ENCODE data around the gene ABHD17A. TPM values are rescaled to one million over a fixed set of nuclear protein-coding genes. Genes with fewer than 3 reads are reported as not detected.
"Not testable (repeated sequence)": the region's sequence is repeated elsewhere in the genome, so short reads cannot be mapped to it uniquely, and the experiment has no call there.

ABHD17A gene
- total and polyA plus RNA-seq, 10 donors = 73.4 to 107 (median 83.6) TPM

GRCh38 chr19:1875646-1876495 is 9.4 kb downstream of the ABHD17A start:
- no peaks in the 10 kb centered on the region for H3K27me3 ChIP-seq (replicated peaks in 1 of 7)
- TF ChIP-seq POLR2A (IDR thresholded peaks at IDR 0.05) (peak; percentile 50 to 83 (median 70)), CTCF (IDR thresholded peaks at IDR 0.05 in 8 of 11, conservative IDR thresholded peaks at IDR 0.05 in 3 of 11) (peak in 1 of 11 experiments; percentile 24), POLR2AphosphoS5 (IDR thresholded peaks at IDR 0.05) (peak; percentile 99 to 100 (median 99))
- intact Hi-C loops (cut with DNase I; ENCODE audit: low total_unique reads) = no loop called here
- DNase-seq = peak; percentile 99
- H3K4me1 ChIP-seq = peaks cover 55 to 80% (median 66%) of the 10 kb centered on the region in 6 donors
- peaks cover 0 to 65% (median 35%) of the 10 kb centered on the region in 6 donors for H3K36me3 ChIP-seq
- peak overlapping the region; percentile 65 to 98 (median 90) for H3K4me3 ChIP-seq
- WGBS, 5 donors = 0 to 2% (median 0%) methylated on average over 25 to 87 of the region's 87 CpGs
- H3K9me3 ChIP-seq = no peaks in the 10 kb centered on the region
- peak overlapping the region; percentile 92 to 96 (median 94) for H3K27ac ChIP-seq

DNA sequence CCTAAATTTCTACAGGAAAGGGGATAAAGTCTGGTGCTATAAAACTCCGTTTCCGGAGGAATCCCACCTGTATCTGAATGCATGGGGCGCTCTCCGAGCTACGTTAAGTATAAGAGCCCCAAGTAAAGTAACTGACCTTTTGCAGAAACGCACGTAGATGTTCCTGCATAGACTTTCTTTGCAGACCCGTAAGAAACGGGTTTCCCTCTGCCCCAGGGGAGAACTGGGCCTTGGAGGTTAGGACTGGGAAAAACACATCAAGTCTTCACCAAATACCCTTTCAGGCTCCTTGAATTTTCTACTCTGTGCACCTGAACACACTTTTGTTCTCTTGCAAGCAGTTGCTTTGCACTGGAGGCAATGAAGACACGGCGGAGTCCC is 10.0 kb downstream of the ABHD17A start:
- H3K4me3 ChIP-seq = peak overlapping the region; percentile 65 to 98 (median 90)
- intact Hi-C loops (cut with DNase I; ENCODE audit: low total_unique reads); H3K9me3 ChIP-seq; DNase-seq; H3K27me3 ChIP-seq (replicated peaks in 1 of 7): not testable (repeated sequence)
- H3K4me1 ChIP-seq = peaks cover 49 to 80% (median 66%) of the 10 kb centered on the region in 6 donors
- 0 to 1% (median 1%) methylated on average over 11 of the region's 11 CpGs for WGBS, 5 donors
- peaks cover 0 to 65% (median 31%) of the 10 kb centered on the region in 6 donors for H3K36me3 ChIP-seq
- peak overlapping the region; percentile 92 to 96 (median 94) for H3K27ac ChIP-seq

- Histone ChIP-seq H3K4me3 (peak overlapping the region; percentile 65 to 98 (median 90)), H3K27me3 (replicated peaks in 1 of 7) (no peaks in the 10 kb centered on the region), H3K4me1 (peaks cover 47 to 79% (median 61%) of the 10 kb centered on the region in 6 donors), H3K9me3 (no peaks in the 10 kb centered on the region), H3K36me3 (peaks cover 0 to 65% (median 28%) of the 10 kb centered on the region in 6 donors), H3K27ac (peak overlapping the region; percentile 92 to 96 (median 94))
- intact Hi-C loops (cut with DNase I; ENCODE audit: low total_unique reads) = no loop called here
- 4 to 7% (median 5%) methylated on average over 16 of the region's 16 CpGs for WGBS, 5 donors
- TF ChIP-seq POLR2A (IDR thresholded peaks at IDR 0.05) (no peak), CTCF (IDR thresholded peaks at IDR 0.05 in 8 of 11, conservative IDR thresholded peaks at IDR 0.05 in 3 of 11) (no peak), POLR2AphosphoS5 (IDR thresholded peaks at IDR 0.05) (no peak)
- no peak for DNase-seq
Measured at GRCh38 chr19:1874554-1875185, 10.6 kb downstream of the ABHD17A start.

GRCh38 chr19:1873524-1874473 is 11.5 kb downstream of the ABHD17A start:
- Histone ChIP-seq H3K27me3 (replicated peaks in 1 of 7) (no peaks in the 10 kb centered on the region), H3K9me3 (no peaks in the 10 kb centered on the region), H3K27ac (peak overlapping the region; percentile 14 to 96 (median 94)), H3K4me3 (peak overlapping the region in 6 of 8 donors; percentile 7 to 98 (median 90)), H3K36me3 (peaks cover 0 to 65% (median 25%) of the 10 kb centered on the region in 6 donors), H3K4me1 (peaks cover 47 to 85% (median 65%) of the 10 kb centered on the region in 6 donors)
- peak; percentile 11 to 39 (median 31) for TF ChIP-seq POLR2AphosphoS5 (IDR thresholded peaks at IDR 0.05)
- TF ChIP-seq CTCF (IDR thresholded peaks at IDR 0.05 in 8 of 11, conservative IDR thresholded peaks at IDR 0.05 in 3 of 11) = no peak
- TF ChIP-seq POLR2A (IDR thresholded peaks at IDR 0.05) = no peak
- intact Hi-C loops (cut with DNase I; ENCODE audit: low total_unique reads) = no loop called here
- WGBS, 5 donors = 56 to 77% (median 68%) methylated on average over 24 to 29 of the region's 29 CpGs
- peak; percentile 80 for DNase-seq

Data from spleen (tissue), 11 donors.